T-cell (primary cell): ENCODE data around the gene NAA60. TPM values are rescaled to one million over a fixed set of nuclear protein-coding genes. Genes with fewer than 3 reads are reported as not detected.

Experiments
- ATAC-seq, 4 experiments: fragments of 200-7000 bp in 3 of 4; fragments of 150-1000 bp in 1 of 4; cut with Tn5 transposase; replicated peaks in 1 of 4; 1 replicate in 3 of 4; 2 replicates in 1 of 4; pipeline ENCODE4 v1.10.0; 2021; ENCODE audit warnings: moderate library complexity in 3 of 4, mild to moderate bottlenecking in 2 of 4, moderate number of reproducible peaks in 1 of 4
- CTCF ChIA-PET, 2 donors: fragments of 300-600 bp; sonication (Branson Sonifier 250); formaldehyde crosslinking; loops; one replicate each; lab custom pipeline; 2022; ENCODE audit warnings: antibody characterized with exemption in 2 of 2; lab: Charles Lee
- POLR2A ChIA-PET, 2 donors: fragments of 300-600 bp; sonication (Branson Sonifier 250); formaldehyde crosslinking; loops; one replicate each; lab custom pipeline; 2022; ENCODE audit warnings: antibody characterized with exemption in 2 of 2; lab: Charles Lee
- DNase-seq, 35 experiments: peaks; one replicate each; pipeline versions ENCODE4 v3.0.0 to v3.0.0-alpha.2; 2013 to 2023
- H3K27ac ChIP-seq: one replicate; pipeline ENCODE4 v1.5.1; 2013; ENCODE audit warnings: low read length
- H3K27me3 ChIP-seq, 2 experiments: replicated peaks in 1 of 2; 1 replicate in 1 of 2; 2 replicates in 1 of 2; pipeline versions ENCODE4 v1.6.1 to v1.7.0; 2013; ENCODE audit warnings: low read length in 1 of 2, mixed read lengths in 1 of 2; ENCODE audit not compliant: control insufficient read depth in 2 of 2, insufficient read depth in 2 of 2; ENCODE audit errors: extremely low read depth in 1 of 2
- H3K36me3 ChIP-seq, 2 donors: 1 replicate in 1 of 2; 2 replicates in 1 of 2; pipeline versions ENCODE4 v1.6.1 to v1.7.0; 2013; ENCODE audit warnings: low read length in 1 of 2; ENCODE audit not compliant: control insufficient read depth in 2 of 2, insufficient read depth in 1 of 2; ENCODE audit errors: extremely low read depth in 1 of 2
- H3K4me1 ChIP-seq, 2 experiments: 1 replicate in 1 of 2; 2 replicates in 1 of 2; pipeline versions ENCODE4 v1.6.1 to v1.7.0; 2013; ENCODE audit warnings: low read length in 2 of 2, mixed read lengths in 1 of 2; ENCODE audit not compliant: insufficient read depth in 2 of 2, control insufficient read depth in 1 of 2; ENCODE audit errors: extremely low read depth in 1 of 2
- H3K4me3 ChIP-seq, 2 donors: 1 replicate in 1 of 2; 2 replicates in 1 of 2; pipeline versions ENCODE4 v1.5.1 to v1.7.0; 2013; ENCODE audit warnings: mild to moderate bottlenecking in 2 of 2, low read length in 1 of 2, moderate library complexity in 1 of 2; ENCODE audit not compliant: control insufficient read depth in 1 of 2; ENCODE audit errors: extremely low read depth in 1 of 2
- H3K9me3 ChIP-seq: 2 replicates; pipeline ENCODE4 v1.7.0; 2013
- H3K27ac Mint-ChIP-seq, 2 donors: one replicate each; pipeline ENCODE4 v1.8.0; 2020 to 2021; ENCODE audit warnings: mild to moderate bottlenecking in 2 of 2, mixed read lengths in 2 of 2
- H3K27me3 Mint-ChIP-seq, 2 donors: one replicate each; pipeline ENCODE4 v1.8.0; 2021 to 2022; ENCODE audit warnings: mixed read lengths in 2 of 2
- H3K36me3 Mint-ChIP-seq: one replicate; pipeline ENCODE4 v1.8.0; 2021; ENCODE audit warnings: mixed read lengths
- H3K4me1 Mint-ChIP-seq, 3 donors: one replicate each; pipeline ENCODE4 v1.8.0; 2020 to 2022; ENCODE audit warnings: mixed read lengths in 3 of 3, mild to moderate bottlenecking in 1 of 3
- H3K4me3 Mint-ChIP-seq, 3 donors: one replicate each; pipeline ENCODE4 v1.8.0; 2020 to 2022; ENCODE audit warnings: mild to moderate bottlenecking in 3 of 3, mixed read lengths in 3 of 3, moderate library complexity in 3 of 3
- H3K9me3 Mint-ChIP-seq, 3 donors: one replicate each; pipeline ENCODE4 v1.8.0; 2020 to 2022; ENCODE audit warnings: mixed read lengths in 3 of 3
- WGBS: methylation state at CpG from one replicate; pipeline ENCODE4 v1.1.5; 2013; ENCODE audit warnings: missing lambda C conversion rate; ENCODE audit not compliant: insufficient coverage; 5-methylcytosine and 5-hydroxymethylcytosine counted together
- total RNA-seq, 35 experiments: library from RNA in 6 of 35; stranded (reverse) in 6 of 35; fragments of 120-200 nt in 1 of 35; gene quantifications; one replicate each; pipeline versions ENCODE4 v1.2.1 to v1.2.4 and lab custom pipeline; 2013 to 2026

Gene NAA60
- total RNA-seq, 5 donors from 2014 or later (not counting 1 experiment from before 2014, with no cell fraction given): 40.9 to 67.6 (median 55.6) TPM

DNA sequence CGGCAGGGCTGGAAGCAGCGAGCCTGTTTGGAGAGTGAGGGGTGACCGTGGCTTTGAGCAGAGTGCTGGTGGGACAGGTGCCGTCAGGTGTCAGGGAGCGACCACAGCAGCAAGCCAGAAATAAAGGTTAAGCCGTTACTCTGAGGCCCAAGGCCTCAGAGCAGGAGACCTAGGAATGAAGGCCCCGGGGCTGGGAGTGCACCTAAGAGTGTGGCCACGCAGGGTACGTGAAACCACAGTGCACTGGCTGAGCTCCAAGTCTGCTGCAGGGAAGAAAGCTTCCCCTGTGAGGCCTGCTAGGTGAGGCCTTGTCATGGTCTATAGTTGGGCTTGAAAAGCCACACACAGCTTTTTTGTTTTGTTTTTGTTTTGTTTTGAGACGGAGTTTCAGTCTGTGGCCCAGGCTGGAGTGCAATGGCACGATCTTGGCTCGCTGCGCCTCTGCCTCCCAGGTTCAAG, 66.0 kb downstream of the NAA60 start:
- Mint-ChIP-seq H3K9me3 (no peaks in the 10 kb centered on the region), H3K27ac (peak overlapping the region; percentile 85 to 96), H3K27me3 (no peaks in the 10 kb centered on the region), H3K4me1 (peaks cover 59 to 71% (median 65%) of the 10 kb centered on the region in 3 donors), H3K36me3 (peaks cover 41% of the 10 kb centered on the region), H3K4me3 (peak overlapping the region in 2 of 3 donors; percentile 25 to 69)
- ChIA-PET CTCF (interaction anchor here (0.5 to 1.2 kb wide), 7 partner anchors 9 to 478 kb away, joined by 3 to 10 read pairs (median 3); partner anchors contain the start of genes CLUAP1 (in 1 of the 2) and ZNF174 (in 1 of the 2)), POLR2A (interaction anchor here in 1 of 2 donors (0.5 to 1.0 kb wide), 3 partner anchors 10 to 49 kb away, joined by 3 to 4 read pairs (median 3); no protein-coding TSS in a partner anchor)
- Histone ChIP-seq H3K4me1 (peaks cover 3 to 43% of the 10 kb centered on the region in 2 experiments), H3K27ac (peak overlapping the region; percentile 79), H3K27me3 (no peaks in the 10 kb centered on the region), H3K36me3 (peaks cover 3 to 49% of the 10 kb centered on the region in 2 donors), H3K9me3 (no peaks in the 10 kb centered on the region), H3K4me3 (no peak overlapping the region)
- DNase-seq (peak; percentile 67 to 90 (median 82)), ATAC-seq (peak; percentile 99 to 100 (median 99))
- WGBS: 30% methylated on average over 9 of the region's 13 CpGs

GRCh38 chr16:3510416-3510815, 66.9 kb downstream of the NAA60 start:
- Histone ChIP-seq H3K36me3 (peaks cover 3 to 52% of the 10 kb centered on the region in 2 donors), H3K27me3 (no peaks in the 10 kb centered on the region), H3K27ac (peak overlapping the region; percentile 79), H3K4me3 (no peak overlapping the region), H3K4me1 (peaks cover 0 to 37% of the 10 kb centered on the region in 2 experiments), H3K9me3 (no peaks in the 10 kb centered on the region)
- peaks cover 52 to 64% (median 61%) of the 10 kb centered on the region in 3 donors for H3K4me1 Mint-ChIP-seq
- DNase-seq (no peak), ATAC-seq (no peak)
- H3K27ac Mint-ChIP-seq: peak overlapping the region; percentile 85 to 96
- ChIA-PET POLR2A (interaction anchor here in 1 of 2 donors (0.7 kb wide), 1 partner anchor 327 kb away, joined by 4 read pairs; no protein-coding TSS in a partner anchor), CTCF (interaction anchor here (0.6 to 1.2 kb wide), 4 partner anchors 10 to 479 kb away, joined by 3 to 10 read pairs (median 4); partner anchors contain the start of gene CLUAP1 (in 1 of the 2))
- H3K36me3 Mint-ChIP-seq: peaks cover 45% of the 10 kb centered on the region
- no peaks in the 10 kb centered on the region for H3K27me3 Mint-ChIP-seq
- H3K9me3 Mint-ChIP-seq: no peaks in the 10 kb centered on the region
- WGBS: 96% methylated on average over 7 of the region's 10 CpGs
- H3K4me3 Mint-ChIP-seq: peak overlapping the region in 1 of 3 donors; percentile 69

- Mint-ChIP-seq H3K36me3 (peaks cover 44% of the 10 kb centered on the region), H3K4me3 (peak overlapping the region in 1 of 3 donors; percentile 69), H3K9me3 (no peaks in the 10 kb centered on the region), H3K4me1 (peaks cover 42 to 56% (median 52%) of the 10 kb centered on the region in 3 donors), H3K27ac (peak overlapping the region; percentile 85 to 96), H3K27me3 (no peaks in the 10 kb centered on the region)
- Histone ChIP-seq H3K27me3 (no peaks in the 10 kb centered on the region), H3K36me3 (peaks cover 0 to 52% of the 10 kb centered on the region in 2 donors), H3K9me3 (no peaks in the 10 kb centered on the region), H3K27ac (peak overlapping the region; percentile 79), H3K4me1 (peaks cover 0 to 37% of the 10 kb centered on the region in 2 experiments), H3K4me3 (no peak overlapping the region)
- 93% methylated on average over 9 of the region's 23 CpGs for WGBS
- CTCF ChIA-PET: no interaction called here
- POLR2A ChIA-PET: no interaction called here
- no peak for ATAC-seq
- no peak for DNase-seq
Observed at GRCh38 chr16:3511286-3512180, 68.1 kb downstream of the NAA60 start.

DNA sequence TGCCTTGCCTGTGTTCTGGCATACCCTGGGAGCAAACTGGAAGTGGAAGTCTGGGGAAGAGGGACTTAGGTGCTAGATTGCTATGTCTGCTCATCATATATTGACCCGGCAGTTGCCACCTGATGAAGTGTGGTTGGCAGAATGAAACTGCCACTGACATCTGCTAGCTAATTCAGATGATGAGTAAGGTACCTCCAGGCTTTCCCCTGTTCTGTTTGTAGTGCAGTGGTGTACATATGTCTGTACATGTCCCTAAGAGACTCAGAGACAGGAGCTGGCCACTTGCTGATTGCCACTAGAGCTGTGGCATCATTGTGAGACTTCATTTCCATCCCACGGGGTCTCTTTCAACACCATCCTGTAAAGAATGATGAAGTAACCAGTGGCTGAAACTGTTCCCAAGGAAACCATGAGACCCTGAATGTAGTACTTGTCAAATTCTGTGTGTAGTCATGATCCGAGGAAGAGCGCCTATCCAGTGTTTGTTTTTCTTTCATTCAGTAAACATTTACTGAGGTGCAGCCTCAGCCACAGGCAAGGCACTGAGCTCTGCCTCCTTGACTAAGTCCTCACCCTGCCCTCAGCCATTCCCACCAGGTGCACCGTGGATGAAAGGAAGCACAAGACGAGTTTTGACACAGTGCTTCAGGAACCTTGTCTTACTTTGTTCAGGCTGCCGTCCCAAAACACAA, 70.6 kb downstream of the NAA60 start:
- H3K27ac Mint-ChIP-seq: peak overlapping the region; percentile 72 to 77
- CTCF ChIA-PET: no interaction called here
- H3K9me3 Mint-ChIP-seq: no peaks in the 10 kb centered on the region
- peaks cover 0 to 56% of the 10 kb centered on the region in 2 donors for H3K36me3 ChIP-seq
- DNase-seq (no peak), ATAC-seq (no peak)
- no peaks in the 10 kb centered on the region for H3K27me3 ChIP-seq
- POLR2A ChIA-PET: no interaction called here
- no peak overlapping the region for H3K4me3 Mint-ChIP-seq
- H3K27ac ChIP-seq: no peak overlapping the region
- H3K36me3 Mint-ChIP-seq: peaks cover 50% of the 10 kb centered on the region
- H3K27me3 Mint-ChIP-seq: no peaks in the 10 kb centered on the region
- WGBS: 94% methylated on average over 3 of the region's 7 CpGs
- H3K4me3 ChIP-seq: no peak overlapping the region
- peaks cover 0 to 32% of the 10 kb centered on the region in 2 experiments for H3K4me1 ChIP-seq
- no peaks in the 10 kb centered on the region for H3K9me3 ChIP-seq
- H3K4me1 Mint-ChIP-seq: peaks cover 29 to 44% (median 39%) of the 10 kb centered on the region in 3 donors

- ChIA-PET POLR2A (no interaction called here), CTCF (no interaction called here)
- Mint-ChIP-seq H3K4me1 (peaks cover 23 to 38% (median 33%) of the 10 kb centered on the region in 3 donors), H3K36me3 (peaks cover 56% of the 10 kb centered on the region), H3K27me3 (no peaks in the 10 kb centered on the region), H3K4me3 (no peak overlapping the region), H3K9me3 (no peaks in the 10 kb centered on the region), H3K27ac (peak overlapping the region; percentile 61 to 72)
- Histone ChIP-seq H3K4me1 (peaks cover 0 to 26% of the 10 kb centered on the region in 2 experiments), H3K27me3 (no peaks in the 10 kb centered on the region), H3K27ac (no peak overlapping the region), H3K9me3 (no peaks in the 10 kb centered on the region), H3K4me3 (no peak overlapping the region), H3K36me3 (peaks cover 0 to 61% of the 10 kb centered on the region in 2 donors)
- ATAC-seq (no peak), DNase-seq (no peak)
- WGBS: 100% methylated on average over 2 of the region's 4 CpGs
Observed at GRCh38 chr16:3514621-3515020, 71.1 kb downstream of the NAA60 start.

- DNase-seq: no peak
- Histone ChIP-seq H3K9me3 (no peaks in the 10 kb centered on the region), H3K27me3 (no peaks in the 10 kb centered on the region), H3K4me3 (no peak overlapping the region), H3K4me1 (peaks cover 0 to 13% of the 10 kb centered on the region in 2 experiments), H3K27ac (no peak overlapping the region), H3K36me3 (peaks cover 0 to 68% of the 10 kb centered on the region in 2 donors)
- Mint-ChIP-seq H3K27me3 (no peaks in the 10 kb centered on the region), H3K27ac (no peak overlapping the region), H3K4me1 (peaks cover 10 to 25% (median 20%) of the 10 kb centered on the region in 3 donors), H3K4me3 (no peak overlapping the region), H3K9me3 (no peaks in the 10 kb centered on the region), H3K36me3 (peaks cover 57% of the 10 kb centered on the region)
- POLR2A ChIA-PET: no interaction called here
- ATAC-seq: no peak
- CTCF ChIA-PET: no interaction called here
- no CpG with 5 or more reads among the region's 4 CpGs for WGBS
Observed at GRCh38 chr16:3515897-3516296, 72.4 kb downstream of the NAA60 start.
